CD4-positive, alpha-beta T cell treated with Interferon alpha-2 for 1 hour (primary cell): ENCODE results near the gene PRKACG.
A peak's percentile ranks its signal among the peaks of the same experiment; 100 is the strongest.
"Not testable (repeated sequence)": the region's sequence is repeated elsewhere in the genome, so short reads cannot be mapped to it uniquely, and the experiment has no call there.

Experiments used
- DNase-seq, 2 donors: peaks; one replicate each; pipeline ENCODE4 v3.0.0-alpha.2; 2020 to 2022

Gene PRKACG

DNA sequence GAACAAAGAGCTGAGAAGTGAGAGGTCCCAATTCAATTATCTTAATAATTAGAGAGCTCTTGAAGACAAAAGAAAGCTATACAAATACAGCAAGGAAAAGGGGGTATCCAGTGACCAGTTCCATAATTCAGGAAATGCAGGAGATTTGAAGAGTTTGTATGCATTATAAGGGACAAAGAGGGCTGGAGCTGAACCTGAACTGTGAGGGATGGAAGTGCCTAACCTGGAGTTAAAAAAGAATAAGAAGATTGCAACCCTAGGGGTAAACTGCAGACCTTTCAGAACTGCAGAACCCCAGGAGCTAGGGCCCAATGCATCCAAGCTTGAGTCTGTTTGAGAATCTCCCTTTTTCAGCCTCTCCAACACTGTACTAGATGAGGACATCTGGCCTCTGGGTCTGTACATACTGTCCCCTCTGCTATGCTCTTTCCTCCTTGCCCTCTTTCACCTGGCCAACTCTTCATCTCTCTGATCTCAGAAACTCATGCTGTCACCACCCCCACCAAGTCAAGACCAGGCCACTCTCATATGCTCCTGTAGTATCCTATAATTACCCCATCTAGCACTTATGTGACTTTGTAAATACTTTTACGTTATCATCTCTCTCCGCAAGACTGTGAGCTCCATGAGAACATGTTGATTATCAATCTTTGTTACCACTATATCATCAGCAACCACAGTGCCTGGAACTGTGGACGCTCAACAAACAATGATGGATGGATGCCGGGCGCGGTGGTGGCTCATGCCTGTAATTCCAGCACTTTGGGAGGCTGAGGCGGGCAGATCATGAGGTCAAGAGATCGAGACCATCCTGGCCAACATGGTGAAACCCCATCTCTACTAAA is 6.6 kb upstream of the PRKACG start:
- no peak for DNase-seq

DNA sequence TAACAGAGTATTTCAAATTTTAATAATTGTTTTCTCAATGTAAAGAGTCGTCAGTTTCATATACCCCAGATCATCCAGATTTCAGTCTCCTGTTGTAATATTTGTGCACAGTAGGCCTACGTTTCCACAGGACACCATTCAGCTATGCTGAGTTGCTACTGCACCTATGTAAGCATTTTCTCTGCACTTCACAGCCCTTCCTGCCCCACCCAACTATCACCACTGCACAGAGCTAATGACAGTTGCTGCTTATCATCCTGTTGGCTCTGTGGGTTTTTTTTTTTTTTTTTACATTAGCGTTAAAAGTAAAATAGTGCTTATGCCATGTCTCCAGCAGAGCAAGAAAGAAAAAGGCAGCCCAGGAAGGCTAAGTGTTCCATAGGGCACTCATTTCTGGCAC is 5.9 kb upstream of the PRKACG start:
- peak; percentile 47 to 59 for DNase-seq

DNA sequence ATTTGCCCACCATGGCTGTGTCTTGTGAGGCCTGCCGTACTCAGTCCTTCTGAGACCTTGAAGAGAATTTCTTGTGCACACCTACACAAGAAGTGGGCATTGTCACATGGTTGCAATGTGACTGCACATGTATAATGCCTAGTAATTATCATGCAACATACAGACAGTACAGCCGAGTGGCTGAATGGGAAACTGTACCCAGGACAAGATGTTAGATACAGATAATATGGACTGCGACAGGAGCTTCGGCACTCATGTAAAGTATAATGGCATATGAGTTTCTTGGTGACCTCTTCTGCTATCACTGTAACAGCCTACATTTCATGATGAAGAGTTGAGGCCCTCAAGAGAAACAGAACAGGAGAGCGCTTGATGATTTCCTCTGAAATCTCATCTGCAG is 4.8 kb upstream of the PRKACG start:
- DNase-seq: no peak

DNA sequence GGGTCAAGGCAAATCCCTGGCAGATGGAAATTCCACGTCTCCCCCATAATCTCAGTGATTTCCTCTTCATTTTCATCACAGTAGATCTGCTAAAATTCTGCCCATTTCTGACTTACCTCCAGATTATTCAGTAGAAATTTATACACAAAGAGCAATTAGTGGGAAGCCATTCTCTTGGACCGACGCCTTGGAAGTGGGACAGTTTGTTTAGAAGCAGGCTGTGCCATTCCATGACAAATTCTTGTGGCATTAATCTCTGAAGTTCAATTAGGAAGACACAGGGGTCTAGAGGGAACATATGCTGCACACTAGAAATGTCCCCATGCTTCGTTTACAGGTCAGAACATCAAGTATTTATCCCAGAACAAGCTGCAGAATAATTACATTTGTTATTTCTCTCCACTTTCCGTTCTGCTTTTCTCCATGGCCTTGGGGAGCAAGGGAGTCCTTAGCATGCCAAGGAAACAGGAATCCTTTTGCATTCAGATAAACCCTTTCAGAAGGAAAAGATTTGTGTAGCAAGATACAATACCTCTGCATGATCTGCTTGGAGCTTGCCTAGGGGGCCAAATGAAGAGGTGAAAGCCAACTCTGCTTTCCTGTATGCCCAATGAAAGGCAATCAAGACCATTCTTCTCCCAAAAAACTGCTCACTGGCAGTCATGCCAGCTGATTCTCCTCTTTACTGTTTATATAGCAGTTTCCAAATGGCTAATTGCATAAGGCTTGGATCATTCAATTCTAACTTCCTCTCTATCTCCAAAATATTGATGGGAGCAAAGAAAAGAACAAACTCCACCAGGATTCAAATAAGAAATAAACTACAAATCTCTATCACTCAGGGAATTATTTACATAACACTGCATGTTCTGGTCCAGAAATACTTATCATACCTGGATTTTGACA is 2.5 kb upstream of the PRKACG start:
- DNase-seq: no peak

DNA sequence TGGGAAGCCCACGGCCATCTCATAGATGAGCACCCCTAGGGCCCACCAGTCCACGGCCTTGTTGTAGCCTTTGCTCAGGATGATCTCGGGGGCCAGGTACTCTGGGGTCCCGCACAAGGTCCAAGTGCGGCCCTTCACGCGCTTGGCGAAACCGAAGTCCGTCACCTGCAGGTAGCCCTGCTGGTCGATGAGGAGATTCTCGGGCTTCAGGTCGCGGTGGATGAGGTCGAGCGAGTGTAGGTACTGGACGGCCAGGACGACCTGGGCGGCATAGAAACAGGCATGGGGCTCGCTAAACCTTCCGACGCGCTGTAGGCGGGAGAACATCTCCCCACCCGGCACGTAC is 558 bp downstream of the PRKACG start:
- DNase-seq: no peak

DNA sequence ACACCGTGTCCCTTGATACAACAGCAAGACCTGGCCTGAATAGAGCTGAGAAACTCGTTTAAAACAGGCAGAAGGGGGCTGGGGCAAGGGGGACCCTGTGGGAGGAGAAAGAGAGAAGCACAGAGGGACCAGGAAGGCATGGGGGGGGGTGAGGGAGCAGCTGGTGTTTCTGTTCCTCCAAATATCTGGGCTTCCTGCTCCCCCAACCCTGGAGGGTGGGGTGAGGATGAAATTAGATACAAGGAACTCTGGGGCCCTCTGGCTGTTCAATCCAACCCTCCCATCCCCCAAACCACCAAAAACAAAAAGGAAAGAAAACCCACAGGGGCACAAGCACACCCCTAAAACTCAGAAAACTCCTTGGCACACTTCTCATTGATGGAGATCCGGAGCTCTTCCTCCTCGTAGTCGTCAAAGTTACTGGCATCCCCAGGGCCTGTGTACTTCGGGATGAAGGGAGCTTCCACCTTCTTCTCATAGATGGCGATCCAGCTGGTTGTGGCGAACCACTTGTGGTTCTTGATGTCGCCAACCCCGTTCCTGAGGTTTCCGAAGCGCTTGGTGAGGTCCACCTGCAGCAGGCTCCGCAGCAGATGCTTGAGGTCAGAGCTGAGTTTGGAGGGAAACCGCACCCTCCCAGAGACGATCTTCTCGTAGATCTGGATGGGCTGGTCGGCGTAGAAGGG is 1.1 kb downstream of the PRKACG start:
- no peak for DNase-seq

DNA sequence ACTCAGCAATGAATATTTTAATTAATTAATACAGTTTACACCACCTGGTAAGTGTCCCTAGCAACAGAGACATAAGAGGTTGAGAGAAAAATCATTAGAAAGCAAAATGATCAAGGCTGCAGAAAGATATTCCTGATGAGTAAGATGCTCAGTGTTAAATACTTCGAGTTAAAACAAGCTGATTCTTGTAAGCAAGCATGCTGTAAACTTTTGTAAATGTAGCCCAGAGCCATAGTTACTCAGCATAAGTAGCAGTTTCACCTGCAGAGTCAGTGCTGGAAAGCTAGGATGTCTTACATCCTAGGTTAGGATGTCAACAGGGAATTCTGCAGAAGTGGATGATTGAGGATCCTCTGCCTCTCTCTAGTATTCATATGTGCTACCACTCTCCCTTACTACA is 4.2 kb downstream of the PRKACG start:
- DNase-seq: no peak

DNA sequence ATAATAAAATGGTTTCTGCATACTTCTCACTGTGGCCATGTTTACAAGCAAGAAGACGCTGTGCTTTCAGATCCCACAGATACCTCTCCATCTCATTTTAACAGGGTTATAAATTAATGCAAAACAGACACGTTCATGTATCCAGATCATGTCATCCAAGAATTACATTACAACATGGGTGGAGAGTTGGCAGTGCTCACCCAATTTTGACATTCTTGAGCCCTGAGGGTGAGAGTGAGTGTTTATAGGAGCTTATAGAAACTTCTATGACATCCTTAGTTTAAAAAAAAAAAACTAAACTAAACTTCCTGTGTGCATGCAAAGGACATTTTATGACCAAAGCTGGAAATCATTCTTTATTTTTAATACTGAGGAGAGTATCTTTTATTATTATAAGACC is 9.1 kb downstream of the PRKACG start:
- DNase-seq: no peak

DNA sequence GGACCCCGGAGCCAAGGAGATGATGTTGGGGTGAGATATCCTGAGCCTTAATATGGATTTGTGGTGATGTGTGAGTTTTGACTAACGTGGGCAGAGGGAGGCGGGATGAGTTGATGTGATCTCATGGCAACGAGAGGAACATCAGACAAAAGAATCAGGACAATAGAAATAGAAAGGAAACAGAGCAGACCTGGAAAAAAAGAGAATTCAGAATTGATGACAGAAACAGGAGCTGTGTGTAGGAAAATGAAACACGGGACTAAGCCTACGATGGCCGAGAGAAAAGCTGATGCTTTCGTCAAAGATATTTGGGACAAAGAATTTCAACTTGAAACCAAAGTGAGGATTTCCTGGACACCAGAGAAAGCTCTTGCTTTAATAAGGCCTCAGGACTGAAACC is 10.9 kb downstream of the PRKACG start:
- no peak for DNase-seq

DNA sequence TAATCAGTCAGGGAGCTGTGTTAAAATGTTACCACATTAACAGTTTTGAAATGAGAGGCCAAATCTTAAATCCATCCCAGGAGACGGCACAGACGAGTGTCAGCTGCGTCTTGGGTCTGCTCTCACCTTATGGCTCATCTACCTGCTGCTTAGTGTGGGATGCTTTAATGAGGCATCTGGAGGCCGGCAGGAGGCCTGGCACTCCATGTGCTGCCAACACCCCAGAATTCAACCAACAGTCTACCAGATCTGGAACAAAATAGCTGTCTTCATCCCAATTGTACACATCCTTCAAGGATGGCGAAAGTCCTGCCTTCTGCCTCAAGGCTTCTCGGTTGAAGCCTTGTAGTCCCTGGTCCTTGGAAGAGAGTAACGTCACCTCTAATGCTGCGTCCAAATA is 12.0 kb downstream of the PRKACG start:
- DNase-seq: no peak

DNA sequence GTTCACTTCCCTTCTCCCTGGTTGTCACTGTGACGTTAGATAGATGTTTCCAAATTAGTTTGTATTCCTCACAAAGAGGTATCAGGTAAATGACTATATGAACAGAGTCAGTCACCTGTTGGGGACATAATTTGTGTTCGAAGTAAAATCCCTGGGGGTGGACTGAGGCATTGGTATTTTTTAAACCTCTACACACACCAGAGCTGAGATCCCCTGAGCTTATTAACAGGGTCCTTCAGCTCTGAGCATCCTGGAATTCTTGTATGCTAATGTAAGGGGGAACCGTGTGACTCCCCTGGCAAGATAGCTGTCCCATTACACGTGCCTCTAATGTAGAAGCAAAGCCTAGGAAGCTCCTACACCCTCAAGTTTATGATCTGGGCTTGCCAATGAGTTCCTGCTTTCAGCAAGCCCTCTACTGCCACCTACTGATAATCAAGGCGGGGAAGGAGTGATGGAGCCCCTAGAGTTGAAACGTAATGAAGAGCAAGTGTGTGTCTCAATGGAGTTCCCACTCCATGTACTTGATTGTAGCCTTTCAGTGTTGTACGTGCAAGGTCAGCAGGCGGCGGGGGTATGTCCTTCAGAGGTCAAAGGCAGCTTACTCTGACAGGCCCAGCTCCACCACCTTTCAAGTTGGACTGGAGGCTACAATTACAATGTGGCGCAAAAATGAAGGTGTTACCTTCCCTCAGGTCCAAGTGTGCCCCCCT is 14.4 kb downstream of the PRKACG start:
- DNase-seq: peak; percentile 71 to 79

DNA sequence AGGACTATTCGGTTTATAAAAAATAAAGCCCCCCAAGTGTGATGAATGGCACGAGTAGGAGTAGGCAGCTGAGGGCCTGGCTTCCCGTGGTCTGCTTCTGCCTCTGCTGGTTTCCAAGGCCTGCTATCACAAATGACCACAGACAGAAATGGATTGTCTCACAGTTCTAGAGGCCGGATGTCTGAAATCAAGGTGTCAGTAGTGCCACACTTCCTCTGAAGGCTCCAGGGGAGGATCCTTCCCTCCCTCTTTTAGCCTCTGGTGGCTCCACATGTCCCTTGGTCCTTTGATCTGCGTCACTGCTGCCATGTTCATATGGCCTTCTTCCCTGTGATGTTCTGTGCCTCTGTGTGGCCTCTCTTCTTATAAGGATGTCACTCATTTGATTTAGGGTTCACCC is 15.1 kb downstream of the PRKACG start:
- DNase-seq: no peak

DNA sequence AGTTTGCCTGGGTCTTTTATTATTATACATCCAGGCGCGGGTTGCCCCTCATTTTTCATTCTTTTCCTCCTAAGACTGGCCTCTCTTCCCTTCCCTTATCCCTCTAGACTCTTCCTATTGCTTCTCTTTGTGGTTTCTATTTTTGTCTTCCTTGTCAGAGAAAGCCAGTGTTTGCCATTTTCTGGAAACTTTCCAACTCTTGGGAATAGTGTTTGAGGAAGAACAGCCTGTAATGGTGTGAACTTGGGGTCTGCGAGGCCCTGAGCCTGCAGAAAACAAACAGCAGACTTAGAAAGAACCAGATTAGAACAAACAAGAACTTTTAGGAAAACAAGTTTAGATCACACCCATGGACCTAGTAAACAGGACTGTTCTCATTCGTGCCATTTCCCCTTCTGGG is 15.5 kb downstream of the PRKACG start:
- DNase-seq: no peak

DNA sequence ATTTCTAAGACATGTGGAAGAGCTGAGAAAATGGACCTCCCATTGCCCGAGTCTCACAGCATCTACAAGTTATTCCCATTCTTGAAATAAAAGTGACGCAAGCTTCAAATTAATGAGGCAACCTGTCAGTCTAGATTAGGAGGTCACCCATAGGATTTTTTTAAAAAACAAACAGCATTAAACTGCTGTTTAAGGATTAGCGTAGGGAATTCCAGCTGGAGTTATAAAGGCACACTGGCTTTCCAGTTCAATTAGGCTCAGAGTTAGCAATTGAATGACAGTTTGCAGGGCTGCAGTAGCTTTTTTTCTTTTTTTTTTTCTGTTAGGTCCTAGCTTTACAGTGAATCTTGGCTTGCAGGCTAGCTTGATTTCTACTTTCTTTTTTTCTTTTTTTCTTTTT is 16.2 kb downstream of the PRKACG start:
- DNase-seq: no peak

DNA sequence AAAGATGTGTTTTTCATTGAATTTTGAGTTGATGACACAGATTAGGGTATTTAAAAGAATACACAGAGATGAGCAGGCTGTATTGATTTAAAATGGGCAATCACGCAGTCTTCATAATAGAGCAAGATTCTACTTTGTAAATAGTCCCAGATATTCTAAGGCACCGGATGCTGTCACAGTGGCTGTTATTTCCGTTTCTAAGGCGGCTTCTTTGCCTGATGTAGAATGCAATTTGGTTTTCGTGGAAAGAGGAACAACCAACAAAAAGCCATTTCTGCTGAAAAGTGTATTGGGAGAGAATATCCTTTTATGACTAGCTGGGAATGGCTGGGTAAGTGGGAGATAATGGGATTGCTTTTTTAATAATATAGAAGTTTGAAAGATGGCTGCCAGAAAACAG is 17.5 kb downstream of the PRKACG start:
- DNase-seq: no peak

DNA sequence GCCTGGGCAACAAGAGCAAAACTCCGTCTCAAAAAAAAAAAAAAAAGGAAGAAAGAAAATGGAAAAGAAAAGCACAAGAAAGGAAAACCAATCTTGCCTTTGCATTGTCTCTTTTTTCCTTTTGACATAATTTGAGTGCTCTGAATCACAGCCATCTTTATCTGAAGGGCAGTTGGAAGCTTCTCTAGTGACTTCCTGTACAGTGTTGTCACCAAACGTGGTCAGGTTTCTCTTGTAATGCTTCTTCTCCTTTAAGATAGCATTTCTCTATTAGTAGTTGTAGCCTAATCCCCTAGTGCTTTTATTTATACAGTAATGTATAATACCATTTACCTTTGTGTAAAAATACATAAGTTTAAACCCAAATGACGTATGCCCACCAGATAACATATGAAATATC is 18.1 kb downstream of the PRKACG start:
- DNase-seq: no peak

DNA sequence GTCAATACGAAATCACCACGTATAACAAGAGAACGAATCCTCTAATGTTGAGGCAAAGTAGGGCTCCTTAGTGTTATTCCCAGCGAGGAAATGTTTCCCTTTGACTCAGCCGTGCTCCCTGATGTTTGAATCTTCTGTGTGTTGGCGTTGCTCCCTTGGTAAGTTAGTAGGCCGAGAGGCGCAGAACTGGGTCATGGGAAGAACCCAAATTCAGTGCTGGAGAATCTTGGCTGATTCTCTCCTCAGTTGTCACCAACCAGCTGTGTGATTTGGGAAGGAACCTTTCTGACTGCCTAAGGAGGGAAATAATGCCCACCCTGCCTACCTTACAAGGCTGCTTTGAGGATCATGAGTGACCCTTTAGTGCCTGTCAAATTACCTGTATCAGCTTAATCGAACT is 22.5 kb downstream of the PRKACG start:
- no peak for DNase-seq

DNA sequence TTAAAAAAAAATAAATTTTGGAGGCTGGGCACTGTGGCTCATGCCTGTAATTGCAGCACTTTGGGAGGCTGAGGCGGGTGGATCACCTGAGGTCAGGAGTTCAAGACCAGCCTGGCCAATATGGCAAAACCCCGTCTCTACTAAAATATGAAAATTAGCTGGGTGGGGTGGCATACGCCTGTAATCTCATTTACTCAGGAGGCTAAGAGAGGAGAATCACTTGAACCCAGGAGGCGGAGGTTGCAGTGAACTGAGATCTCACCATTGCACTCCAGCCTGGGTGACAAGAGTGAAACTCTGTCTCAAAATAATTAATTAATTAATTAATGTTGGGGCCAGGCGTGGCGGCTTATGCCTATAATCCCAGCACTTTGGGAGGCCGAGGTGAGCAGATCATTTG is 27.0 kb downstream of the PRKACG start:
- not testable (repeated sequence) for DNase-seq

DNA sequence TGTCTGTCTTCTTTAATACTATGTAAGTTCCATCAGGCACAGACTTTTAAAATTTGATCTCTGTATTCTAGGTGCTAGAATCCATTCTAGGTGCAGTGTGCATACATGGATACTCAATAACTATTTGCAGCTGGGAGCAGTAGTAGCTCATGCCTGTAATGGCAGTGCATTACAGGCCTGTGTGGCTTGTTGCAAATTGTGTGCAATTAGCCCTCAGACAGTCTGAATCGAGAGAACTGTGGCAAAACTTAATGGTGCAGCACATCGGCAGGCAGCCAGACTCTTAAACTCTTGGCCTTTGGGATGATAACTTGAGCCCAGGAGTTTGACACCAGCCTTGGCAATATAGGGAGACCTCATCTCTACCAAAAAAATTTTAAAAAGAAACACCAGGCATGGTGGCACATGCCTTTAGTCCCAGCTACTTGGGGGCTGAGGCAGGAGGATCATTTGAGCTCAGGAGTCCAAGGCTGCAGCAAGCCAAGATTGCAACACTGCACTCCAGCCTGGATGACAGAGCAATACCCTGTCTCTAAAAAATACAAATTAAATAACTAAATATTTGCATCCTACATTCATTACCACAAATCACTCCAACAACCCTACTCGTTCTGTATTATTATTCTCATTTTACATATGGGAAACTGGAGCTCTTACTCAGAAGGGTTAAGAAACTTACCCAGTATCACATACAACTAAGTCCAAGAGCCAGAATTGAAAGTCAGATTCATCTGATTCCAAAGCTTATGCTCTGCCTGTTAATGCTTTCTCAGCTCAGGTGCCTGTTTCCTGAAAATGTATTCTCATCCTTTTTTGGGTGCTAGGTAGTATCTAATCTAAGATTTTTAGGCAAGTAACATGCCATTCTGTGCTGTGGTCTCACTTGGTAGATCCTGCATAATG is 30.1 kb downstream of the PRKACG start:
- no peak for DNase-seq

DNA sequence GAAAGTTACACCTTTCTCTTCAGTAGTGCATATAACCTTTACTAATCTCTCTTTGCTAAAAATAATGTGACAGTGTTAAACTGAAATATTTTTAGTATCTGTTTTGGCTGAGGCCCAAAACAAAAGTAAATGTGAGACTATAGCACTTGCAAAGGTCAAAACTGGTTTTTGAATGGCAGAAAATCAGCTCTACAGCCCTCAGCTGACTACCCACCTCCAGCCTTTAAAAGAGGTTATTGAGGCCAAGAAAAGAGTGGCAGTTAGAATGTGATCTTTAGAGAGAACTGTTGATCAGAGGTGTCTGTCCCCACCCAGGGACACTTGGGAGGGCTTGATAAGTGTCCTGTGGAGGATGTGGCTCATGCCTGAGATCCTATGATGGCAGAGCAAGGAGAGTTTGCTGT is 30.9 kb downstream of the PRKACG start:
- no peak for DNase-seq

DNA sequence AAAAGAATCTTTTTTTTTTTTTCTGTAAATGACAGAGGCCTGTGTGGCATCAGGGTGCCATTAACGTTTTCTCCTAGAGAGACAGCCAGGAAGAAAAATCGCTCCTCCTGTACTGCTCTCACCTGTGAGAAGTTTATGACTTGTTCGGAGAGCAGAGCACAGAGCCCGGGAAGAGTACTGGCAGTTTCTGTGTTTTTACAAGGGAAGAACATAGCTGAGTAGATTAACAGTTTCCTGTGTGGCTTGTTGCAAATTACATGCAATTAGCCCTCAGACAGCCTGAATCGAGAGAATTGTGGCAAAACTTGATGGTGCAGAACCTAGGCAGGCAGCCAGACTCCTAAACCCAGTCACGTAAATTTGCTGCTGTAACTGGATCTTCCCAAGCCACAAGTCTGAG is 32.1 kb downstream of the PRKACG start:
- DNase-seq: no peak

DNA sequence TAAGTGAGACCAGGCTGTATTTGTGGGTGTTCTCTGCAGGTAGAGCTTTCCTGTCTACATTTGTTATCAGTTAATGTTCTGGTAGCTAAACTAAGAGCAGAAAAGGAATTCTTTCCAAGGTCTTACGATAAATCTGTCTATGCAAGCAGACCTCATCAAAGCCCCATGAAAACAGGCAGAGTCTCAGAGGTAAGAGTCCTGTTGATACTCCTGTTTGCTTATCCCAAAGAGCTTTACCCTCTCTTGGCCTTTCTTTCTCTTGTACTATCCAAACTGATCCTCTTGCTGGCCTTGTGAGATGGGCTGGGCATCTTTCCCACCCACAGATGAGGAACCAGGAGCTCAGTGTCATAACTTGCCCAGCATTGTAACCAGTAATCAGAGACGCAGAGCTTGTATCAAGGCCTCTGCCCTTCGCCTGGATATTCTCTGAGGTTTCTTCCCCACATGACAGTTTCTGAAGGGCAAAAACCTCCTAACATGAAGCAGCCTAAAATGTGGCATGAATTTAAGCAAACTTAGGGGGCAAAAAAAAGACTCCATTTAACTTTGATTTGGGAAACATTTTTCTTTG is 33.5 kb downstream of the PRKACG start:
- no peak for DNase-seq
